H1 (cell line): Measurements from ENCODE around the gene ERC1. TPM values are rescaled to one million over a fixed set of nuclear protein-coding genes. Genes with fewer than 3 reads are reported as not detected.

Experiments used
- ATF2 ChIP-seq: IDR thresholded peaks from 2 replicates; pipeline ENCODE4 v1.6.1; 2012; ENCODE audit warnings: low read length, inconsistent platforms
- CHD2 ChIP-seq: IDR thresholded peaks from 2 replicates; pipeline ENCODE4 v1.6.1; 2012; ENCODE audit warnings: low read length, improper control_type of control experiment
- HDAC2 ChIP-seq, 2 experiments: fragments of 300-600 bp in 1 of 2; sonication (generic) in 1 of 2; IDR thresholded peaks; 2 replicates each; pipeline ENCODE4 v1.6.1; 2011 to 2012; ENCODE audit warnings: low read depth in 2 of 2, low read length in 2 of 2, mild to moderate bottlenecking in 2 of 2, moderate library complexity in 2 of 2, borderline replicate concordance in 1 of 2, inconsistent platforms in 1 of 2
- KDM5A ChIP-seq: fragments of 200-600 bp; IDR thresholded peaks from 2 replicates; pipeline ENCODE4 v1.7.1; 2012; ENCODE audit warnings: mild to moderate bottlenecking, low read length, inconsistent platforms, mixed read lengths
- POLR2A ChIP-seq, 2 experiments: IDR thresholded peaks; 1 replicate in 1 of 2; 2 replicates in 1 of 2; pipeline ENCODE4 v1.6.1; 2011; ENCODE audit warnings: low read depth in 2 of 2, low read length in 2 of 2, mild to moderate bottlenecking in 2 of 2; ENCODE audit errors: control extremely low read depth in 1 of 2
- RFX5 ChIP-seq: IDR thresholded peaks from 2 replicates; pipeline ENCODE4 v1.6.1; 2011; ENCODE audit warnings: low read depth, low read length, improper control_type of control experiment, borderline replicate concordance
- SIX5 ChIP-seq: IDR thresholded peaks from 2 replicates; pipeline ENCODE4 v1.6.1; 2011; ENCODE audit warnings: mild to moderate bottlenecking, low read depth, low read length
- SP1 ChIP-seq: IDR thresholded peaks from 2 replicates; pipeline ENCODE4 v1.6.1; 2011; ENCODE audit warnings: low read depth, low read length
- polyA plus RNA-seq, 7 experiments: library from polyadenylated mRNA; depleted of rRNA in 3 of 7; stranded (reverse) in 5 of 7; unstranded in 2 of 7; fragments of >200 nt in 5 of 7; fragments of 200-250 nt in 2 of 7; gene quantifications; 1 replicate in 5 of 7; 2 replicates in 1 of 7; 4 replicates in 1 of 7; pipeline versions ENCODE4 v1.2.1 to v1.2.3, GENCODE V29; 2011 to 2013; ENCODE audit warnings: missing spikeins in 2 of 7, mixed read lengths in 2 of 7
- total RNA-seq: library from RNA; stranded (reverse); fragmentation: NEBNext Ultra II Directional; extraction: Animal tissue kit (Norgen Biotek cat#: 25700); gene quantifications from 2 replicates; pipeline ENCODE4 v1.2.1, GENCODE V29; 2021

Gene ERC1
- total and polyA plus RNA-seq, 2 of the 8 experiments (the other 6 are each of a cell fraction or from before 2014, with no cell fraction given): 7.8 to 45.7 TPM

- no peak for TF ChIP-seq ATF2
- no peak for TF ChIP-seq RFX5
- no peak for TF ChIP-seq SIX5
- TF ChIP-seq SP1: no peak
- TF ChIP-seq POLR2A (IDR thresholded peaks at IDR 0.05; ENCODE audit: control extremely low read depth in 1 of 2, low read depth in 2 of 2, low read length in 2 of 2): no peak
- no peak for TF ChIP-seq CHD2
- no peak for TF ChIP-seq KDM5A
- no peak for TF ChIP-seq HDAC2 (IDR thresholded peaks at IDR 0.05; ENCODE audit: borderline replicate concordance in 1 of 2, low read depth in 2 of 2, low read length in 2 of 2)
These were observed 39.8 kb downstream of the ERC1 start (continued) for GRCh38 chr12:1030779-1031178.
